B cell (primary cell): ENCODE results near the gene TSSC4. TPM values are rescaled to one million over a fixed set of nuclear protein-coding genes. Genes with fewer than 3 reads are reported as not detected.

Experiments
- ATAC-seq: fragments of 200-7000 bp; cut with Tn5 transposase; one replicate; pipeline ENCODE4 v1.10.0; 2021; ENCODE audit warnings: low read depth, mild to moderate bottlenecking, moderate number of reproducible peaks, moderate library complexity
- CTCF ChIA-PET: fragments of 350-600 bp; sonication (Branson Sonifier 250); formaldehyde crosslinking; loops from one replicate; lab custom pipeline; 2021; ENCODE audit warnings: antibody characterized with exemption, inconsistent platforms; lab: Charles Lee
- POLR2A ChIA-PET: fragments of 350-600 bp; sonication (Branson Sonifier 250); formaldehyde crosslinking; loops from one replicate; lab custom pipeline; 2021; ENCODE audit warnings: antibody characterized with exemption; lab: Charles Lee
- DNase-seq: peaks from one replicate; pipeline ENCODE4 v3.0.0; 2013
- H2AFZ ChIP-seq: 2 replicates; pipeline ENCODE4 v1.6.1; 2012; ENCODE audit warnings: mild to moderate bottlenecking, low read depth, low read length; ENCODE audit not compliant: insufficient read depth, poor library complexity, severe bottlenecking
- H3K27ac ChIP-seq, 2 donors: 1 replicate in 1 of 2; 2 replicates in 1 of 2; pipeline ENCODE4 v1.5.1; 2012 to 2013; ENCODE audit warnings: low read length in 2 of 2, mild to moderate bottlenecking in 2 of 2, moderate library complexity in 1 of 2
- H3K27me3 ChIP-seq, 4 experiments: fragments of 200-600 bp in 1 of 4; sonication (generic) in 1 of 4; replicated peaks in 1 of 4; 1 replicate in 2 of 4; 2 replicates in 2 of 4; pipeline versions ENCODE4 v1.6.1 to v1.7.0; 2013 to 2016; ENCODE audit warnings: low read length in 3 of 4, mild to moderate bottlenecking in 2 of 4, mixed read lengths in 1 of 4, moderate library complexity in 1 of 4; ENCODE audit not compliant: insufficient read depth in 4 of 4, control insufficient read depth in 3 of 4; ENCODE audit errors: control extremely low read depth in 1 of 4
- H3K36me3 ChIP-seq, 2 experiments: replicated peaks in 1 of 2; 1 replicate in 1 of 2; 2 replicates in 1 of 2; pipeline versions ENCODE4 v1.6.1 to v1.7.1; 2013; ENCODE audit warnings: low read length in 1 of 2; ENCODE audit not compliant: insufficient read depth in 2 of 2, control insufficient read depth in 1 of 2; ENCODE audit errors: control extremely low read depth in 1 of 2, extremely low read depth in 1 of 2
- H3K4me1 ChIP-seq, 2 donors: fragments of 200-600 bp in 1 of 2; sonication (generic) in 1 of 2; 1 replicate in 1 of 2; 2 replicates in 1 of 2; pipeline versions ENCODE4 v1.5.1 to v1.6.1; 2013 to 2017; ENCODE audit warnings: low read length in 2 of 2; ENCODE audit not compliant: control insufficient read depth in 2 of 2, insufficient read depth in 2 of 2
- H3K4me2 ChIP-seq: replicated peaks from 2 replicates; pipeline ENCODE3; 2012; ENCODE audit warnings: mild to moderate bottlenecking, low read depth, low read length; ENCODE audit not compliant: poor library complexity, severe bottlenecking
- H3K4me3 ChIP-seq, 5 experiments: fragments of 200-600 bp in 1 of 5; sonication (generic) in 1 of 5; 1 replicate in 3 of 5; 2 replicates in 2 of 5; pipeline versions ENCODE4 v1.5.1 to v1.7.0; 2011 to 2016; ENCODE audit warnings: low read length in 4 of 5, mild to moderate bottlenecking in 4 of 5, low read depth in 2 of 5, control low read depth in 1 of 5, moderate library complexity in 1 of 5; ENCODE audit not compliant: insufficient read depth in 1 of 5; ENCODE audit errors: control extremely low read depth in 1 of 5, extremely low read depth in 1 of 5
- H3K79me2 ChIP-seq: fragments of 200-600 bp; sonication (generic); one replicate; pipeline ENCODE4 v1.6.0; 2016; ENCODE audit warnings: low read length; ENCODE audit not compliant: control insufficient read depth, insufficient read depth
- H3K9ac ChIP-seq: fragments of 200-600 bp; sonication (generic); 2 replicates; pipeline ENCODE4 v1.6.1; 2017; ENCODE audit warnings: mild to moderate bottlenecking, low read length, moderate library complexity
- H3K9me3 ChIP-seq, 3 donors: one replicate each; pipeline versions ENCODE4 v1.6.1 to v1.7.1; 2013; ENCODE audit warnings: low read length in 2 of 3; ENCODE audit not compliant: control insufficient read depth in 2 of 3, insufficient read depth in 1 of 3; ENCODE audit errors: control extremely low read depth in 1 of 3
- H4K20me1 ChIP-seq: 2 replicates; pipeline ENCODE4 v1.6.0; 2012; ENCODE audit warnings: mild to moderate bottlenecking, low read length; ENCODE audit not compliant: insufficient read depth, control insufficient read depth, poor library complexity, severe bottlenecking
- H3K27ac Mint-ChIP-seq: one replicate; pipeline ENCODE4 v1.8.0; 2021; ENCODE audit warnings: mixed read lengths
- H3K27me3 Mint-ChIP-seq: one replicate; pipeline ENCODE4 v1.8.0; 2021; ENCODE audit warnings: mixed read lengths
- H3K4me1 Mint-ChIP-seq: one replicate; pipeline ENCODE4 v1.8.0; 2021; ENCODE audit warnings: mixed read lengths
- H3K4me3 Mint-ChIP-seq: one replicate; pipeline ENCODE4 v1.8.0; 2021; ENCODE audit warnings: mixed read lengths
- H3K9me3 Mint-ChIP-seq: one replicate; pipeline ENCODE4 v1.8.0; 2022; ENCODE audit warnings: mixed read lengths; ENCODE audit not compliant: insufficient read depth
- CTCF ChIP-seq: fragments of 200-600 bp; IDR thresholded peaks from one replicate; pipeline ENCODE4 v1.8.0; 2022; ENCODE audit warnings: antibody characterized with exemption, mild to moderate bottlenecking
- EZH2 ChIP-seq: IDR thresholded peaks from 2 replicates; pipeline ENCODE4 v1.6.1; 2012; ENCODE audit warnings: borderline replicate concordance, low read depth, mild to moderate bottlenecking, moderate library complexity, low read length; ENCODE audit not compliant: insufficient read depth, poor library complexity, severe bottlenecking
- WGBS: methylation state at CpG from one replicate; pipeline ENCODE4 v1.1.5; 2013; ENCODE audit warnings: missing lambda C conversion rate; ENCODE audit not compliant: insufficient coverage; 5-methylcytosine and 5-hydroxymethylcytosine counted together
- intact Hi-C: fragments of 100-400 bp; cut with micrococcal nuclease; formaldehyde crosslinking; loops from one replicate; pipeline ENCODE4 v1.10.0; 2022
- polyA plus RNA-seq: library from polyadenylated mRNA; depleted of rRNA; stranded (reverse); fragments of >200 nt; gene quantifications from 2 replicates; pipeline ENCODE4 v1.2.3, GENCODE V29; 2012
- total RNA-seq, 2 donors: library from RNA; stranded (reverse); fragments of 120-200 nt in 1 of 2; gene quantifications; 1 replicate in 1 of 2; 2 replicates in 1 of 2; pipeline versions ENCODE4 v1.2.3 to v1.2.4, GENCODE V29; 2013 to 2022

The TSSC4 gene
- total and polyA plus RNA-seq, 2 donors (not counting 1 experiment from before 2014, with no cell fraction given), result 49.4 to 57.5 TPM

GRCh38 chr11:2360081-2360642 is 40.4 kb upstream of the TSSC4 start:
- H3K4me2 ChIP-seq, result no peak overlapping the region
- peaks cover 0 to 5% of the 10 kb centered on the region in 2 donors for H3K4me1 ChIP-seq
- Mint-ChIP-seq H3K4me3 (no peak overlapping the region), H3K27ac (peak overlapping the region; percentile 26), H3K4me1 (peaks cover 10% of the 10 kb centered on the region), H3K9me3 (no peaks in the 10 kb centered on the region), H3K27me3 (no peaks in the 10 kb centered on the region)
- POLR2A ChIA-PET, result interaction anchor here (1.3 kb wide), 1 partner anchor 17 kb away, joined by 9 read pairs; the partner anchor contains the start of gene CD81
- H3K36me3 ChIP-seq, result no peaks in the 10 kb centered on the region
- DNase-seq (no peak), ATAC-seq (no peak)
- no peak overlapping the region for H3K27ac ChIP-seq
- WGBS, result 85% methylated on average over 14 of the region's 14 CpGs
- H3K79me2 ChIP-seq, result no peaks in the 10 kb centered on the region
- H3K27me3 ChIP-seq, result no peaks in the 10 kb centered on the region
- H4K20me1 ChIP-seq, result no peaks in the 10 kb centered on the region
- intact Hi-C loops, result no loop called here
- H2AFZ ChIP-seq, result no peak overlapping the region
- no peaks in the 10 kb centered on the region for H3K9me3 ChIP-seq
- no peak overlapping the region for H3K9ac ChIP-seq
- no peak for TF ChIP-seq CTCF
- no peak for TF ChIP-seq EZH2
- CTCF ChIA-PET, result no interaction called here
- no peak overlapping the region for H3K4me3 ChIP-seq

- H3K4me1 Mint-ChIP-seq, result peaks cover 10% of the 10 kb centered on the region
- Histone ChIP-seq H3K4me2 (no peak overlapping the region), H3K27ac (no peak overlapping the region), H4K20me1 (no peaks in the 10 kb centered on the region), H3K9ac (no peak overlapping the region), H3K79me2 (no peaks in the 10 kb centered on the region), H3K4me1 (peaks cover 0 to 5% of the 10 kb centered on the region in 2 donors), H3K27me3 (no peaks in the 10 kb centered on the region), H3K4me3 (no peak overlapping the region), H3K9me3 (no peaks in the 10 kb centered on the region), H2AFZ (no peak overlapping the region), H3K36me3 (no peaks in the 10 kb centered on the region)
- intact Hi-C loops, result no loop called here
- no peaks in the 10 kb centered on the region for H3K9me3 Mint-ChIP-seq
- WGBS, result 94% methylated on average over 9 of the region's 9 CpGs
- DNase-seq, result no peak
- no peak for ATAC-seq
- ChIA-PET POLR2A (no interaction called here), CTCF (no interaction called here)
- no peaks in the 10 kb centered on the region for H3K27me3 Mint-ChIP-seq
- no peak overlapping the region for H3K27ac Mint-ChIP-seq
- H3K4me3 Mint-ChIP-seq, result no peak overlapping the region
- TF ChIP-seq CTCF, result no peak
- TF ChIP-seq EZH2, result no peak
These were observed 39.0 kb upstream of the TSSC4 start for GRCh38 chr11:2361565-2361964.
